Erythroblast (primary cell): ENCODE data around the gene TMEM140.

Source experiments
- DNase-seq, 2 experiments: peaks; one replicate each; lab custom pipeline; 2025; lab: John Stamatoyannopoulos, UW
- GATA1 ChIP-seq: IDR thresholded peaks from 2 replicates; pipeline ENCODE4 v1.6.1; 2011; ENCODE audit warnings: low read depth, mild to moderate bottlenecking, control low read depth, low read length, moderate library complexity
- POLR2A ChIP-seq: IDR thresholded peaks from 2 replicates; pipeline ENCODE4 v1.6.1; 2011; ENCODE audit warnings: mild to moderate bottlenecking, low read length

Gene TMEM140

GRCh38 chr7:135147341-135147898 lies 452 bp upstream of the TMEM140 start:
- TF ChIP-seq POLR2A (no peak), GATA1 (no peak)
- DNase-seq, result peak; percentile 80 to 87

- TF ChIP-seq GATA1, result no peak
- DNase-seq, result no peak
Observed at GRCh38 chr7:135150072-135150782, 2.4 kb downstream of the TMEM140 start.

- TF ChIP-seq POLR2A, result no peak
- no peak for TF ChIP-seq GATA1
- no peak for DNase-seq
Observed at GRCh38 chr7:135151132-135151531, 3.3 kb downstream of the TMEM140 start.

GRCh38 chr7:135151533-135151932 lies 3.7 kb downstream of the TMEM140 start:
- TF ChIP-seq POLR2A, result no peak
- DNase-seq, result no peak

- TF ChIP-seq GATA1 (no peak), POLR2A (no peak)
- no peak for DNase-seq
Observed at GRCh38 chr7:135152442-135152841, 4.6 kb downstream of the TMEM140 start.

- DNase-seq, result no peak
- no peak for TF ChIP-seq GATA1
- no peak for TF ChIP-seq POLR2A
Observed at GRCh38 chr7:135154734-135155133, 6.9 kb downstream of the TMEM140 start.

- TF ChIP-seq GATA1, result no peak
- TF ChIP-seq POLR2A, result no peak
- DNase-seq, result no peak
Observed at GRCh38 chr7:135156290-135156689, 8.4 kb downstream of the TMEM140 start.

GRCh38 chr7:135158141-135158655 lies 10.3 kb downstream of the TMEM140 start:
- no peak for DNase-seq
- no peak for TF ChIP-seq POLR2A
- no peak for TF ChIP-seq GATA1

- DNase-seq, result no peak
Observed at GRCh38 chr7:135158874-135159273, 11.0 kb downstream of the TMEM140 start.

GRCh38 chr7:135159359-135160085 lies 11.7 kb downstream of the TMEM140 start:
- TF ChIP-seq GATA1 (no peak), POLR2A (no peak)

More at GRCh38 chr7:135158874-135159273, 11.0 kb downstream of the TMEM140 start:
- TF ChIP-seq POLR2A (no peak), GATA1 (no peak)

GRCh38 chr7:135160098-135160857 lies 12.4 kb downstream of the TMEM140 start:
- TF ChIP-seq POLR2A (peak; percentile 8), GATA1 (no peak)
- DNase-seq, result peak; percentile 83 to 84

More at GRCh38 chr7:135159359-135160085, 11.7 kb downstream of the TMEM140 start:
- peak in 1 of 2 experiments; percentile 48 for DNase-seq

GRCh38 chr7:135160858-135161653 lies 13.2 kb downstream of the TMEM140 start:
- DNase-seq, result peak; percentile 21 to 51
- TF ChIP-seq GATA1, result no peak
- TF ChIP-seq POLR2A, result peak; percentile 1
